Measurements from ENCODE around the gene TBC1D1.

TBC1D1 gene

DNA sequence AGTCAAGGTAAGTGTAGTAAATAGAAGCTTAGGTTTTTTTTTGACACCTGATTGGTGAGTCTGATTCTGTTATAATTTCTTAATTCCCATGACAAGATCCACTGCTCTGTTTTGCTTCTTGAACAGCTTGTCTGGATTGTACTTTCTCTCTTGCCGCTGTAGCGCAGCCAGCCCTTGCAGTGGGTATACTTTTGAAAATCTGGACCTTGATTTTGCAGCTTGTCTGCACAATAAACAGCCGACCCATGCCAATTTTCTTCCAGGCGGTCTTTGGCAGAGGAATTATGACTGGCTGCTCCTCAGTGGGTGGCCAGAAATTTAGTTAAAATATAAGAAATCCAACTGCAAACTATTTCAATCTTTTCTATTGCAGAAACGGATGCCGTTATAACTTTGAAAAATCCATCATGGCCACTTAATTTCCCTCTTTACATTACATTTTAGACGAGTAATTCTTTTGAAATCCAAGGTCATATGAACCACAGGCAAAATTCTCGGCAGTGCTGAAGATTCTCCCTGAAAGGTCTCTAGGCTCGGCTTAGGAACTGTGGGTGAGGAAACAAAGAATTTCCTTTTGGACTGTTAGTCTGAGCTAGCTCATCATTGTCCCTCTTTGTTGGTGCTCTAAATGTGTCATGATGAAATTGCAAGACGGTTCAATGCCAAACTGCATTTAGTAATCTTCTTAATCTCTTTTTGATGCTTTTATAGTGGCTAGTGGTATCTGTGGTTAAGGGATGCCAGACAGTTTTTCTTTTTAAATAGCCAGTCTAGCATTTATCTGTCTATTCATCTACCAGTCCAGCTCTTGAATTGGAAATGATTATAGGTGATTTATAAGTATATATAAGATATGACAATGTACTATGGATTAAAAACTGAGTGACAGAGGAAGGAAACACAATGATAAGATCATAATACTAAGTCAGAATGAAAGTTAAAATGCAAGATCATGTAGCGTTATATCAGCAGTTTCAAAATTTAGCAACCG, 37.8 kb downstream of the TBC1D1 start:
- DNase-seq: peak; percentile 47

DNA sequence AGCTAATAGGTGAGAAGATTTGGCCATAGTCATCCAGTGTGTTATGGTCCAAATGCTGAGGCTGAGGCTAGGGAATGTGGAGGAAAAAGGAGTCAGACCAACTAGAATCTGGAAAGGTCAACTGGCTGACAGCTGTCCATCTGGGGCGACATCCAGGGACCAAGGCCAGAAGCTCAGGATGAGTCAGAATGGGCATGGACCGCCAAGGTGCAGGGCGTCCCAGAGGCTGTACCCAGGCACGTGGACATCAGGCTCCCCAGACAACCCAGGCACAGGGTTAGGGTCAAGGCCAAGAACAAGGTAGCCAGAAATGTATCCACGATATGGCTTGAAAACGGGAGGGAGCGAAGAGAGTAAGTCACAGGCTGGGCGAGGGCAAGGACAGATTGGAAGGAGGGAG, 43.2 kb downstream of the TBC1D1 start:
- DNase-seq: no peak

DNA sequence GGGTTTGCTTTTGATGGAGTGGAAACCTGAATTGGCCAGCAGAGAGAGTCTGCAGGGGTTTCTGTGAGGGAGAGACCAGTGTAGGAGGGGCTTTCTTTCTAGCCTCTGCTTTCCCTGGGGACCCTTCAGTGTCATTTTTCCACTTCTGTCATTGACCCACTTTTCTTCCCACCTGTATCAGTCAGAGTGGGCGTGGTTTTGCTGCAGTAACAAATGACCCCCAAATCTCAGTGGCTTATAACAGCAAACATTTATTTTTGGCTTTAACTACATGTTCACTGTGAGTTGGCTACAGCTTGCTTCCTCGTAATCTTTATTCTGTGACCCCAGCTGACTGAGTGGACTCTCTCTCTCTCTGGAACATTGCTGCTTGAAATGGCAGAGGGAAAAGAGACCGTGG, 43.7 kb downstream of the TBC1D1 start:
- no peak for DNase-seq

DNA sequence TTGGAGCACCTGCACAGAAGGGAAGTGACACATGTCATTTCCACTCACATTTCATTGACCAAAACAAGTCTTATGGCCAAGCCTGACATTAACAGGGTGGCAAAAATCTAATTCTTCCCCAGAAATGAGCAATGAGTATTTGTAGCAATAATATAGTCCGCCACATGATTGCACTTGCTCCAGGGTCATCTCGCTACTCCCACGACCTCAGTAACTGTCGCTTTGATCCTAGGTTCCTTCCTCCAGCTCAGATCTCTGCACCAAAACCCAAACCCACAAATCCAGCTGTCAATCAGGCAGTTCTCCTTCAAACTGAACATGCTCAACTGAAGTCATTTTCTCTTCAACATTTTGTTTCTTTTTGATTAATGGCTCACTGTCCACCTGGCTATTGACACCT, 44.1 kb downstream of the TBC1D1 start:
- DNase-seq: no peak

DNA sequence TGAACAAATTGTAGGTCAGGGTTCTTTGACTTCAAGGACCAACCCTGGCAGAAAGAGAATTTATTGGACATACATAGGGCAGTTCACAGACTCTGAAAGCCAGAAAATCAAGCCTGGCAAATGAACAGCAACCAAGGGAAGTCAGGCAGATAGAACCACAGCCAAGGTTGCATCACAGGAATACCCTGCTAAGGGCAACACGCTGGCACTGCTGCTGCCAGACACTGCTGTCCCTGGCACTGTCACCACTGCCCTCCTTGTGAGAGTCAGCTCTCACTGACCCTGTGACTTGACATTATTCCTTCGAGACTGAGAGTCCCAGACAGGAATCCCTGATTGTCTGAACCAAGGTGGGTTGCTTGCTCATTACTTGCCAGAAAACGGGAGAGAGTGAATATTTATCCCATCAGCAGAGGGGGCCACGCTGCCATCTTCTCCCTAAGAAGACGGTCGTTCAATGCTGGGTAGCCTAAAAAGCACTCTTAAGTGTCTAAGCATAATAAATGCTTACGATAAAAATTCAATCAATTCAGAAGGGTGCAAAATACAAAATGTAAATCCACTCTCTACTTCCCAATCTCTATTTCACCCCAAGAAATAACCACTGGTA, 46.1 kb downstream of the TBC1D1 start:
- DNase-seq: no peak

DNA sequence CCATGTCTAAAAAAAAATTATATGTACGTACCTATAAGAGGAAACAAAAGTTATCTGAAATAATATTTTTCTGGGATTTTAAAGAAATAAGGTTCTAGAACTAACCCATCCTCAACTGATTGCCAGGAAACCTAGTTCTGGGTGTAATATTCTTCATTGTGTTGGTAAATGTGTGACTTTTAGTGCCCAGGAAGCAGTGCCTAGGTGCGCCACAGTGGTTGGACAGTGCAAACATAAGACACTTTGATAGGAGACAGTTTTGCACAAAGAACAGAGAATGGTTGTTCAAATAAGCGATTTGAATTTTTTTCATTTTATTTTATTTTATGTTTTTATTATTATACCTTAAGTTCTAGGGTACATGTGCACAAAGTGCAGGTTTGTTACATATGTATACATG, 47.3 kb downstream of the TBC1D1 start:
- no peak for DNase-seq

DNA sequence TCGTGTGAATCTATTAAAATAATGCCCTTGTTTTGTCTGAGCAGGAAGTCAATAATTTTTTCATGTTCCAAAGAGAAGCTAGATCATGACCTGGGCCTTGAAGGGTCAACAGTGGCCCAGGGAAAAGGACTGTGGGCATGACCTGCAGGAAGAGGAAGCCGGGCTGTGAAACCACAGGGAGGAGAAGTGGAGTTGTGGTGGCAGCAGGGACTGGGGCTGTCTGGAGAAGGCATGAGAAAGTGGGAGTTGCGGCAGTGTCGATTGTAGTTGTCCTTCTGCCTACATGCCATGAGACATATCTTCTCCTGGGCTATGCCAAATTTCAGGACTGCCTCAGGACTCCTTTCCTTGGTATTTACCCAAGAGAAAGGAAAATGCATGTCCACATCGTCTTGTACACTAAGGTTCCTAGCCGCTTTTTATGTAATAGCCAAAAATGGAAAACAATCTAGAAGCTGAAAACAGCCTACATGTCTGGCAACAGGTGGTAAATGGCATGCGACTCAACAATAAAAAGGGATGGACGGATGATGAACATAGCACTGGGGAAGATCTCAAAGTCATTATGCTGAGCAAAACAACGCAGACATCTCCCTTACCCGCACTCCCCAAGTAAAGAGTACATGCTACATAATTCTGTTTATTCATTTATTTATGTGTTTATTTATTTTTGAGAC, 55.8 kb downstream of the TBC1D1 start:
- no peak for DNase-seq

DNA sequence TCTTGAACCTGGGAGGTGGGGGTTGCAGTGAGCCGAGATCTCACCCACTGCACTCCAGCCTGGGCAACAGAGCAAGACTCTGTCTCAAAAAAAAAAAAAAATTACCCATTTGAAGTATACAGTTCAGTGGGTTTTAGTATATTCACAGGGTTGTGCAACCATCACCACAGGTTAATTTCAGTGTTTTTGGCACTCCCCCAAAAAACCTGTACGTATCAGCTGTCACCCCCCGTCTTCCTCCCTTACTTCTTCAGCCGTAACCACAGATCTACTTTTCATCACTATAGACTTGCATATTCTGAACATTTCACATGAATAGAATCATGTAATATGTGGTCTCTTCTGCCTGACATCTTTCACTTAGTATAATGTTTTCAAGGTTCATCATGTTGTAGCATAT, 57.7 kb downstream of the TBC1D1 start:
- DNase-seq: no peak

DNA sequence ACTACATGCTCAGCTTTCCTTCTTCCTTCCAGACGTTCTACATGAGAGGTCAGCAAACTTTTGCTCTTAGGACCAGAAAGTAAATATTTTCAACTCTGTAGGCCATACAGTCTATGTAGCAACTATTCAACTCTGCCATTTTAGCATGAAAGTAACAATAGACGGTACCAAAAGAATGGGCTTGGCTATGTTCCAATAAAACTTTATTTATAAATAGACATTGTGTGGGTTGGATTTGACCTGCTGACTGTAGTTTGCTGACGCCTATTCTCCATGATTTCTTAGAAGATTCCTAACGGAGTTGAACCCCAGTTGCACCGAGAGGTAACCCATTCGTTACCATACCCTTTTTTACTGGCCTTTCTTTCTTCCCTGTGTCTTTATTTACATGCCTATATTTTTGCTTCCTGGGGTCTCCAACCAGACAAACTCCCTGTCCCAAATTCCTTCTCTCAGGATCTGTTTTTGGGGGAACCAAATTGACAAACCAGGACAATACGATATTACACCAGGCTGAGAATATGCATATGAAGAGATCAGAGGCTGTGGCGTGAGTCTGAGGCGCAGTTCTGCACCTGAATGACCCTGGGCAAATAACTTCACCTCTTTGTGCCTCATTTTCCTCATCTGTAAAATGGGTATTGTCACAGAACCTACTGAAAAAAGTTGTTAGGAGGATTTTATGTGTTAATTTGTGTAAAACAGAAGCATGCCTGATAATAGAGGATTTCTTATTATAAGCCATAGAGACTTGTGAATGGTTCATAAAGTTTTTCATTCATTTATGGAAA, 58.9 kb downstream of the TBC1D1 start:
- DNase-seq: no peak

DNA sequence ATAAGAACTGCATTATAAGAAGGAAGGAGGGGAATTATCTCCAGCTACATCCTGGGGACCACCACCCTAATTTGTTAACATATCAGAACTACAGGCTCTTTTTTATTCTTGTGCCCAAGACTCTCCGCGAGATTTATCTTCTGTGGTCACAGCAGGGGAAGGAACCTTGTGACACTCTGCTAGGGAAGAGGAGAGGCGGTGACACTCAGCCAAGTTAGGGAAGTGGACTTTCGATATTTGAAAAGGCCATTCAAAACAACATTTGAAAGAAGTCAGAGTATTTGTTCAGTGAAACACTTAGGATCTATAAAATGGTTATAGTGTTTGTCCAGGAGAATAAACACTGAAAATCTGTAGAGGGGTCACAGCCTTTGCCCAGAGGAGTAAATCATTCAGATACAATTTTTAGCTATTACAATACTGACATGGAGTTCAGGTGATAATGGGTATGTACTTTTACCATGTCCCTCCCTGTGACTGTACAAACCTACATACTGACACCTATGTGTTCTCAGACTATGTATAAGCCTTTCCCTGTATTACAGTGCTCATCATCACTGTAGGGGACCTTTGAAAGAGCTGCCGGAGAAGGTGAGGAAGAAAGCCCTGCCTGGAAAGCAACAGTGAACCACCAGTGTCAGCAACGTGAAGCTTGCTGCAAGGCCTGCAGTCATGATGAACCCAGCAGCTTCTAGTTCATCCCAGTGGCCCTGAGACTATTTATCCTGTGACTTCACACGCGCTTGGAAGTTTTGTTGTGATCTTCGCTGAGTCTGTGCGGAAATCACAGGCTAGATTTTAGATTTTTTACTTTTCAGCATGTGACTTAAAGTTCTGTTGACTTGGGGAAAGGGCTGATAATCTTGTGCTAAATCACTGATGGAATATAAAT, 60.8 kb downstream of the TBC1D1 start:
- DNase-seq: no peak

DNA sequence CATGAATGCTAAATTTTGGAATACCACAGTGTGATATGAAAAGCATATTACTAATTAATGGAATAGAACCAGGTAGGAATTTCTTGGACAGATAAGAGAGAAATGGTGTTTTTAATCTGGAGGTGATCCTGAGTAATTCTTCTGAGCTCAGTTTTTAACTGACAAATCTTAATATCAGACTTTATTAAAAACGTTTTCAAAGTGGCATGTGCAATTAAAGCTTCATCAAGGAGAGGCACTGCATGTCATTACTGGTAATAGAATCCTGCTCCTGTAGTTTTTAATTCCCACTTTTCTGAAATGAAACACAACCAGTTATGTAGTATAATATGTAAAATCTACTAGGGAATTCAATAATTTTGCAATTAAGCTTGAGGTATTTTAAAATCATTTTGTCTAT, 62.3 kb downstream of the TBC1D1 start:
- DNase-seq: no peak

DNA sequence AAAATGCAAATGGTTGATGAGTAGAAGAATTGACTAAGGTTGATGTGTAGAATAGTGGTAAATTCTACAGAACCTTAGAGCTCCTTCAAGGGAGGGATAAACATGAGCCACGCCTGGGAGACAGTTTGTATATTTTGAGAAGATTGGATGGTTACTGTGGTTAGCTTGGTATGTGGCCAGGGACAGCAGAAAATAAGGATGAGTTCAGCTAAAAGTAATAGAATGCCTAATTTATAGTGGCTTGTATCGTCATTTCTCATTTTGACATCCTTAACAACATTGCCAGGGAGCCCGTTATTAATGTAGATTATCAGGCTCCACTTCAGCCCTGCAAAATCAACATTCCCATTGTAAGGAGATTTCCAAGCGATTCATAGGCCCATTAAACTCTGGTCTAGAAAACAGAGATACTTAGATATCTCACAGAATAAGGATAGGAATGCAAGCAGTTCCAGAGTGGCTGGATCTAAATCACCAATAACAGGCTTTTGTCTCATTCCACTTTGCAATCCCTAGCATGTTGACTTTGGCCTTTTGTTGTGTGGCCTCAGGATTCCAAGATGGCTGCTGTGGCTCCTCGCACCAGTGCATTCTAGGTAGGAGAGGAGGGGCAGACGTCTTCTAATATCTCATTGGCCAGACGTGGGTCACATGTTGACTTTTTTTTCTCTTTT, 62.9 kb downstream of the TBC1D1 start:
- DNase-seq: peak; percentile 66

DNA sequence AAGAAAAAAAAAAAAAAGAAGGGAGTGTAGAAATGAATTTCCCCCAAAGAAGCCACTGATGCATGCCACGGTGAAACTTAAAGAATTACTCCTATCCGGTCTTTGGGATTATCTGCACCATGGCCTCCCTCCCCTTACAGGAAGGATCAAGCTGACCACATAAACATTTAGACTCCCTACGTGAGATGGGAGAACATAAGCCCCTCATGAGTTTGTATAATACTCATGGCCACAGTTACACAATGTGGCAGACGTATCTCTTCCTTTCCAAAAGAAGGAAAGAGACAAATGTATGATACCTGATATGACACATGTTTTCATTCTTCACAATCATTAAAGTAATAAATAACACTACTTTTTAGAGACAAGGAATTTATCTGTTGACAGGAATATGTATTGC, 66.1 kb downstream of the TBC1D1 start:
- no peak for DNase-seq

DNA sequence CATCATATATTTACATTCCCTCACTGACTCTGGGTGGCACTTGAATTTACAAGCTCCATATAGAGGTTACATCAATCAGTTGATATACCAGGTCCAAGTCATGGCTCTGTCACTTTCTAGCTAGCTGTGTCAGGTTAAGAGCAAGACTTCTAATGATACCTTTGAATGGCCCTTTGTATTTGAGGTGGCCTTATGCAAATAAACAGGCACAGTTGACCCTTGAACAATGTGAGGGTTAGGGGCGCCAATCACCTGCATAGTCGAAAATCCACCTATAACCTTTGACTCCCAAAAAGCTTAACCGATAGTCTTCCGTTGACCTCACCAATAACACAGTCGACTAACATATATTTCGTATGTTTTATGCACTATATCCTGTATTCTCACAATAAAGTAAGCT, 68.0 kb downstream of the TBC1D1 start:
- no peak for DNase-seq

DNA sequence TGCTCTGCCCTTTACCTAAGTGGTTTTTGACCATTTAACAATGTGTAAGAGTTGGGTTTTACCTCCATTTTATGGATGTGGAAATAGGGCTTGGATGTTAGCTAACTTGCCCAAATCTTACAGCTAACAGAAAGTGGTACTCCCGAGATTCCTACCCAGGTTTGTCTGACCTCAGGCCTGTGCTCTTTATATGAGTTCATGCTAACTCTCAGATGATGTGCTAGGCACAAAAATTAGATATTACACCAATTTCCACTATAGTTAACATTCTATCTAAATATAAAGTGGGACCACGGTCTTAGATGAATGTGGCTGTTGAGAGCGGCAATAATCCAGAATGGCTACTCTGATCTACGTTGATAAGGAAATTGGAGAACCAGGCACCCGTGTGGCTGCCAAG, 69.2 kb downstream of the TBC1D1 start, which contains the start of gene PTTG2:
Gene PTTG2, plus strand, starts transcription at position 301 of the 400 bp plus-strand sequence. Its CDS starts 37 bp downstream, at position 338.
- DNase-seq: no peak

DNA sequence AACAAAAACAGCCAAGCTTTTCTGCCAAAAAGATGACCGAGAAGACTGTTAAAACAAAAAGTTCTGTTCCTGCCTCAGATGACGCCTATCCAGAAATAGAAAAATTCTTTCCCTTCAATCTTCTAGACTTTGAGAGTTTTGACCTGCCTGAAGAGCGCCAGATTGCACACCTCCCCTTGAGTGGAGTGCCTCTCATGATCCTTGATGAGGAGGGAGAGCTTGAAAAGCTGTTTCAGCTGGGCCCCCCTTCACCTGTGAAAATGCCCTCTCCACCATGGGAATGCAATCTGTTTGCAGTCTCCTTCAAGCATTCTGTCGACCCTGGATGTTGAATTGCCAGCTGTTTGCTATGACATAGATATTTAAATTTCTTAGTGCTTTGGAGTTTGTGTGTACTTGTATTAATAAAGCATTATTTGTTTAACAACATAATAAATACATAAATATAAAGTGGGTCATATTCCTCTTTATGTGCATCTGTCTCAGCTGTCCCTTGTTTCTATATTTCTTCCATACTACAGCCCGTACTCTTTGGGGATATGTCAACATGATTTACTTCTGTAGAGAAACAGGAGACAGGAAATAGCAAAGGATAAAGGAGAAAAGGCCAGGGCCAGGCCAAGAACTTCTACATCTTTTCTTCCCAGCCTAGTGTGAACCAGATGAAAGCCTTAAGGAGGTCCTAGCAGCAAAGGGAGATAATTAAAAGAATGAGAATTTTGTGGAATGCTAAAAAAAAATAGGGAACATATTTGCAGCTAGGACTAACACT, 70.0 kb downstream of the TBC1D1 start:
- DNase-seq: no peak

DNA sequence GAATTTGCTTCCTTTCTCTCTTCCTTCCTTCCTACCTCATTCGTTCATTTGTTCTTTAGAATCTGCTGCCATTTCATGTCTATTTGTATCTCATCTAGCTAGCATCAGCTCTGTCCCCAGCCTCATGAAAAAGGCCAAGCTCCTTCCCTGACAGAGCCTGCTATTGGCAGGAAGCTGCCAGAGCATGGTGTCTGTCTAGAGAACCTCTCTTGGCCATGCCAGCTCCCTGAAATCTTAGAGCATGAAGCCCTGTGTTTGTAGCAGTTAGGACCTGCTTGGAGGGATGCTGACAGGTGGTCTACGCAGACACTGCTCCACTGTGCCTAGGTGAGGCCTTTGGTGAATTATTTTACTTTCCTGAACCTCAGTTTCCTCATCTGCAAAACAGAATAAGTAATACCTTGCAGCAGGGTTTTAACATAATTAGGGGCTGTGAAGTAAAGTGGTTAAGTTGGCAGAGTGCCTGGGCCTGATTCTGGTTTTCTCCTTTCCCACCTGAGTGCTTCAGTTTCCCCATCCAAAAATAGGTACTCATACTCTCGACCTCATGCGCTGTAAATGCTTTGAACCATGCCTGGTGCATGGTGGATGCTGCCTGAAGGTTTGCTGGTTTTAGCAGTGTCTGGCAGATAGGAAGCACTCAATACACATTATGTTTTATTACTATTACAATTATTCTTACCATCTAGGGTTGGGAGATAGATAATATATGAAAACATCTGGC, 74.0 kb downstream of the TBC1D1 start:
- DNase-seq: no peak

DNA sequence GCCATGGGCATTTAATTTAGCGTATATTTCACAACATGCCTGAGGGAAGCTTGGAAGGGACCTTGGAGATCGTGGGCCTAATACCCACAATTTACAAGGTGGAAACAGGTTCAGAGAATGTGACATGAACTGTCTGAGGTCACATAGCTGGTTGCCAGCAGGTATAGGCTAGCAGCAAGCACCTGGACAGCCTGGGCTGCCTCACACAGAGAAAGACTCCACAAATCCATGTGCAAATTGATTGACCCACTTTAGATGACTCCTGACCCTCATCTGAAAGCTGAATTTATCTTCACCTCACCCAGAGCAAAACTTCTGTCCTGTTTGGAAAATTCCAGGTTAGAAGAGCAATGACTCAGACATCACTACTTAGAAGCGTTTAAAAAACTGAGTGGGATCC, 75.2 kb downstream of the TBC1D1 start:
- no peak for DNase-seq

DNA sequence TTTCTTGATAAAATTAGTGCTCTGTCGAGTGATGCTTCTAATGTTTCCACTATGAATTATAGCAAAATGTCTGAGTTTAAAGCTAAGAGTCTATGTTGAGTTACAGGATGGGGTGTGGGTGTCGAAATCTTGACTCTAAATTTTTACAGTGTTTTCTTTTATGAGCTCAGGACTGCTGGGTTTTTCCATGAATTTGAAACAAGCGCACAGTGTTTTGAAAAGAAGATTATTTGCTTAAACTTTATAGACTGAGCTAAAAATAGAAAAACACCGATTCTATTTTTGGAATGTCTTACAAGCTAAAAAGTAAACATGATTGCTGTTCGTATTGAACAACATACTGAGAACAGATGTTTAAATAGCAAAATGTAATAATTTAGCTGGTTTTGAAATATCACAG, 76.9 kb downstream of the TBC1D1 start:
- no peak for DNase-seq

DNA sequence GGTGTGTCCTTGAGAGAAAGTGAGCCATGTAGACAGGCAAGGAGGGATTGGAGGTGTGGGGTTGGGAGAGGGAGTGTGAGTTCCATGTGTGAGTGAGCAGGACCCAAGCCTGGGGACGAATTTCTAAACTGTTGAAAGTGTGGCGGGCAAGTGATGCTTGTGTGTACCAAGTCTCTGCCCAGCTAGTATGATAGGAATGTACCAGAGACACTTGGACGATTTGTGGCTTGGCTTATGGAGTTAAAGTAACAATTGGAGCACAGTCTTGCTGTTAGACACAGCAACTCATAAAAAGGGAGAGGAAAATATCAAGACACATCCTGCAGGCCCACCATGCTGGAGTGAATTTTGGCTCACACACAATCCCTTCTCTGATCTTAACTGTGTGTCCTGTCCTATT, 77.9 kb downstream of the TBC1D1 start:
- DNase-seq: no peak
